ENCODE results near the gene TP53TG5.

TP53TG5 gene

GRCh38 chr20:45378191-45378590 is at the start of gene TP53TG5:
TP53TG5 (minus strand) TSS chr20:45378325; CDS start chr20:45378236, 89 bp downstream.
- peak; percentile 19 for DNase-seq

GRCh38 chr20:45427236-45428149 is 49.4 kb upstream of the TP53TG5 start:
- no peak for DNase-seq

GRCh38 chr20:45426320-45427016 is 48.3 kb upstream of the TP53TG5 start:
- no peak for DNase-seq

GRCh38 chr20:45425561-45425960 is 47.4 kb upstream of the TP53TG5 start:
- no peak for DNase-seq

- no peak for DNase-seq
Observed at GRCh38 chr20:45423700-45424099, 45.6 kb upstream of the TP53TG5 start.

- no peak for DNase-seq
Observed at GRCh38 chr20:45420125-45420524, 42.0 kb upstream of the TP53TG5 start.

GRCh38 chr20:45419188-45420091 is 41.3 kb upstream of the TP53TG5 start:
- DNase-seq = no peak

GRCh38 chr20:45416917-45417316 is 38.8 kb upstream of the TP53TG5 start:
- peak; percentile 15 for DNase-seq

GRCh38 chr20:45415822-45416637 is 37.9 kb upstream of the TP53TG5 start, which contains the start of gene PIGT:
PIGT (plus strand) TSS chr20:45416141; CDS start chr20:45416157, 16 bp downstream.
- peak; percentile 85 for DNase-seq

GRCh38 chr20:45413479-45413878 is 35.4 kb upstream of the TP53TG5 start:
- no peak for DNase-seq

- DNase-seq = no peak
Observed at GRCh38 chr20:45412653-45413052, 34.5 kb upstream of the TP53TG5 start.

- no peak for DNase-seq
Observed at GRCh38 chr20:45410887-45411286, 32.8 kb upstream of the TP53TG5 start.

- no peak for DNase-seq
Observed at GRCh38 chr20:45409521-45410272, 31.6 kb upstream of the TP53TG5 start.

GRCh38 chr20:45408646-45409213 is 30.6 kb upstream of the TP53TG5 start:
- DNase-seq = peak; percentile 72

- DNase-seq = no peak
Observed at GRCh38 chr20:45407783-45408645, 29.9 kb upstream of the TP53TG5 start, which contains the start of gene DBNDD2. DBNDD2 (plus strand) TSS chr20:45408289; CDS start chr20:45408468, 179 bp downstream.

- no peak for DNase-seq
Observed at GRCh38 chr20:45407067-45407745, 29.1 kb upstream of the TP53TG5 start.

GRCh38 chr20:45406260-45407066 is 28.3 kb upstream of the TP53TG5 start:
- DNase-seq = no peak

Measured in MV-4-11 (cell line).